ENCODE measurements around the gene STAM2.

STAM2 gene

DNA sequence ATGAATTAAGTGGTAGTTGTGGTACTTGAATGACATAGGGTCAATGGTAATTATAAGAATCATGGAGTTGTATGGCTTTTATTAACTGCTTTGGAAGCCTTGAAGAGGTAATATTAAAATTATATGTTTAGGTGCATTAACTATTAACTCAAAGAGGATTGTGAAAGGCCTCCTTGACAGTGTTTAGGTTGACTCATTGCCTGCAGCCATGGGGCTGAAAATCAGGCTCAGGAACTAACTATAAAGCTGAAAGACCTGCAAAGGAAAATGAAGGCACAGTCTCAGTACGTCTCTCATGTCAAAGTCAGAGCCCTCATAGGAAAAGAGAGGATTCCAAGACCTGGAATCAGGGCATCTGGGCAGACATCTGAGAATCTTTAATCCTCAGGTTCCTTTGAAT, 107.7 kb downstream of the STAM2 start:
- no peak for DNase-seq
